Breast epithelium (tissue), 4 donors: ENCODE measurements around the gene OSBPL1A. TPM values are rescaled to one million over a fixed set of nuclear protein-coding genes. Genes with fewer than 3 reads are reported as not detected.

ENCODE experiments used
- DNase-seq, 2 donors: peaks; one replicate each; pipeline ENCODE4 v3.0.0-alpha.2; 2019; ENCODE audit warnings: low spot score in 2 of 2
- H3K27ac ChIP-seq, 2 donors: fragments of 200-600 bp; sonication (generic) in 1 of 2; one replicate each; pipeline ENCODE4 v1.5.1; 2016 to 2019; ENCODE audit warnings: mild to moderate bottlenecking in 1 of 2
- H3K27me3 ChIP-seq, 2 donors: fragments of 200-600 bp; sonication (generic) in 1 of 2; one replicate each; pipeline versions ENCODE4 v1.5.1 to v1.6.0; 2017 to 2019; ENCODE audit warnings: control low read depth in 1 of 2, mild to moderate bottlenecking in 1 of 2
- H3K36me3 ChIP-seq: fragments of 200-600 bp; one replicate; pipeline ENCODE4 v1.5.1; 2019
- H3K4me1 ChIP-seq, 2 donors: fragments of 200-600 bp; sonication (generic); one replicate each; pipeline ENCODE4 v1.5.1; 2016 to 2019; ENCODE audit warnings: control low read depth in 1 of 2
- H3K4me3 ChIP-seq, 3 donors: fragments of 200-600 bp; sonication (generic); 1 replicate in 2 of 3; 2 replicates in 1 of 3; pipeline ENCODE4 v1.5.1; 2016 to 2019; ENCODE audit warnings: mild to moderate bottlenecking in 3 of 3, moderate library complexity in 2 of 3
- H3K9me3 ChIP-seq, 2 donors: fragments of 200-600 bp; sonication (generic) in 1 of 2; one replicate each; pipeline ENCODE4 v1.5.1; 2016 to 2019; ENCODE audit warnings: control low read depth in 1 of 2
- CTCF ChIP-seq, 3 donors: fragments of 450-650 bp; IDR thresholded peaks; one replicate each; pipeline ENCODE4 v1.5.1; 2016 to 2017; ENCODE audit warnings: antibody characterized with exemption in 3 of 3, mild to moderate bottlenecking in 3 of 3, moderate library complexity in 3 of 3
- POLR2A ChIP-seq: fragments of 450-650 bp; IDR thresholded peaks from one replicate; pipeline ENCODE4 v1.6.1; 2016; ENCODE audit warnings: antibody characterized with exemption, mild to moderate bottlenecking, moderate library complexity
- POLR2AphosphoS5 ChIP-seq, 3 donors: sonication (generic); formaldehyde crosslinking; IDR thresholded peaks; one replicate each; pipeline ENCODE4 v1.6.1; 2017; ENCODE audit warnings: antibody characterized with exemption in 3 of 3
- intact Hi-C: fragments of 100-400 bp; cut with DNase I; formaldehyde crosslinking; loops from one replicate; pipeline ENCODE4 v1.15.1; 2023; ENCODE audit warnings: low total_unique reads
- total RNA-seq, 3 donors: library from RNA; depleted of rRNA; stranded (reverse); fragments of >200 nt; gene quantifications; one replicate each; pipeline ENCODE4 v1.1.0, GENCODE V29; 2016

The OSBPL1A gene
- total RNA-seq, 3 donors from 2014 or later, result 61.1 to 84.3 (median 77.0) TPM

- Histone ChIP-seq H3K4me1 (no peaks in the 10 kb centered on the region), H3K9me3 (no peaks in the 10 kb centered on the region), H3K36me3 (no peaks in the 10 kb centered on the region), H3K27ac (no peak overlapping the region), H3K27me3 (no peaks in the 10 kb centered on the region), H3K4me3 (no peak overlapping the region)
- TF ChIP-seq CTCF (IDR thresholded peaks at IDR 0.05) (no peak), POLR2A (no peak), POLR2AphosphoS5 (IDR thresholded peaks at IDR 0.05) (no peak)
- no peak for DNase-seq
- intact Hi-C loops, result no loop called here
Observed at GRCh38 chr18:24395049-24395795, 2.4 kb downstream of the OSBPL1A start.

- Histone ChIP-seq H3K27me3 (no peaks in the 10 kb centered on the region), H3K4me3 (no peak overlapping the region), H3K9me3 (no peaks in the 10 kb centered on the region), H3K4me1 (no peaks in the 10 kb centered on the region), H3K27ac (no peak overlapping the region), H3K36me3 (no peaks in the 10 kb centered on the region)
- no peak for TF ChIP-seq CTCF (IDR thresholded peaks at IDR 0.05)
- no peak for TF ChIP-seq POLR2AphosphoS5 (IDR thresholded peaks at IDR 0.05)
- TF ChIP-seq POLR2A, result no peak
- DNase-seq, result no peak
- intact Hi-C loops, result no loop called here
Observed at GRCh38 chr18:24388957-24389356, 8.7 kb downstream of the OSBPL1A start.

GRCh38 chr18:24386681-24387080 lies 10.9 kb downstream of the OSBPL1A start:
- Histone ChIP-seq H3K36me3 (no peaks in the 10 kb centered on the region), H3K27me3 (no peaks in the 10 kb centered on the region), H3K4me3 (no peak overlapping the region), H3K27ac (no peak overlapping the region), H3K9me3 (no peaks in the 10 kb centered on the region), H3K4me1 (no peaks in the 10 kb centered on the region)
- intact Hi-C loops, result no loop called here
- no peak for DNase-seq
- no peak for TF ChIP-seq POLR2A
- no peak for TF ChIP-seq CTCF (IDR thresholded peaks at IDR 0.05)
- TF ChIP-seq POLR2AphosphoS5 (IDR thresholded peaks at IDR 0.05), result no peak

GRCh38 chr18:24381126-24381525 lies 16.5 kb downstream of the OSBPL1A start:
- no peak for TF ChIP-seq POLR2AphosphoS5 (IDR thresholded peaks at IDR 0.05)
- no peak for TF ChIP-seq CTCF (IDR thresholded peaks at IDR 0.05)
- TF ChIP-seq POLR2A, result no peak
- Histone ChIP-seq H3K27me3 (no peaks in the 10 kb centered on the region), H3K27ac (no peak overlapping the region), H3K4me3 (no peak overlapping the region), H3K36me3 (no peaks in the 10 kb centered on the region), H3K4me1 (no peaks in the 10 kb centered on the region), H3K9me3 (no peaks in the 10 kb centered on the region)
- no peak for DNase-seq
- intact Hi-C loops, result no loop called here

- H3K36me3 ChIP-seq, result no peaks in the 10 kb centered on the region
- intact Hi-C loops, result no loop called here
- H3K4me1 ChIP-seq, result no peaks in the 10 kb centered on the region
- no peak for DNase-seq
- no peaks in the 10 kb centered on the region for H3K27me3 ChIP-seq
- TF ChIP-seq CTCF (IDR thresholded peaks at IDR 0.05) (no peak), POLR2AphosphoS5 (IDR thresholded peaks at IDR 0.05) (no peak), POLR2A (no peak)
- no peaks in the 10 kb centered on the region for H3K9me3 ChIP-seq
- H3K4me3 ChIP-seq, result no peak overlapping the region
- H3K27ac ChIP-seq, result no peak overlapping the region
Observed at GRCh38 chr18:24380163-24380747, 17.4 kb downstream of the OSBPL1A start.
